ENCODE data around the gene ADAMTS12.

DNA sequence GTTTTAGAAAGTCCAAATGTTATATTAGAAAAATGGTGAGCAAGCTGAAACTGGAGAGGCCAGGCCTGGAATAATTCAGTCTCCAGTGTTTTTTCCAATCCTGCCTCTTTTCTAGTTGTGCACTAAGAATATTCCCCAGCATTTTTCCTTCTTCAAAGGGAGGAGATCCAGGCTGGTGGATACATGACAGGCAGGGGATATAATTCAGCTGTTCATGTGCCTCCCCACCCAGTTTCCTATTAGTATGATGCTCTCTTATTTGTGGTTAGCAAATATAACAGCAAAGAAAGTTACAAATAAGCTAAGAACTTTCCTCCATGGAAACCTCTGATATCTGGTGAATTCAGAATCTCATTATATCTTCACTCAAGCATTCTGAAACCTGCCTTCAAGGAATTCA, 234.6 kb downstream of the ADAMTS12 start:
- TF ChIP-seq, protein P1, sequence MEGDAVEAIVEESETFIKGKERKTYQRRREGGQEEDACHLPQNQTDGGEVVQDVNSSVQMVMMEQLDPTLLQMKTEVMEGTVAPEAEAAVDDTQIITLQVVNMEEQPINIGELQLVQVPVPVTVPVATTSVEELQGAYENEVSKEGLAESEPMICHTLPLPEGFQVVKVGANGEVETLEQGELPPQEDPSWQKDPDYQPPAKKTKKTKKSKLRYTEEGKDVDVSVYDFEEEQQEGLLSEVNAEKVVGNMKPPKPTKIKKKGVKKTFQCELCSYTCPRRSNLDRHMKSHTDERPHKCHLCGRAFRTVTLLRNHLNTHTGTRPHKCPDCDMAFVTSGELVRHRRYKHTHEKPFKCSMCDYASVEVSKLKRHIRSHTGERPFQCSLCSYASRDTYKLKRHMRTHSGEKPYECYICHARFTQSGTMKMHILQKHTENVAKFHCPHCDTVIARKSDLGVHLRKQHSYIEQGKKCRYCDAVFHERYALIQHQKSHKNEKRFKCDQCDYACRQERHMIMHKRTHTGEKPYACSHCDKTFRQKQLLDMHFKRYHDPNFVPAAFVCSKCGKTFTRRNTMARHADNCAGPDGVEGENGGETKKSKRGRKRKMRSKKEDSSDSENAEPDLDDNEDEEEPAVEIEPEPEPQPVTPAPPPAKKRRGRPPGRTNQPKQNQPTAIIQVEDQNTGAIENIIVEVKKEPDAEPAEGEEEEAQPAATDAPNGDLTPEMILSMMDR (IDR thresholded peaks at IDR 0.05) = no peak
- TF ChIP-seq SIN3A (IDR thresholded peaks at IDR 0.05; ENCODE audit: borderline replicate concordance, insufficient read depth, low read depth, low read length) = no peak
